WTC11 (cell line): ENCODE measurements around the gene TGFBR2. TPM values are rescaled to one million over a fixed set of nuclear protein-coding genes. Genes with fewer than 3 reads are reported as not detected.

Experiments used
- ATAC-seq: fragments of 200-7000 bp; cut with Tn5 transposase; 2 replicates; pipeline ENCODE4 v1.10.0; 2021; ENCODE audit warnings: mild to moderate bottlenecking, moderate library complexity
- CTCF ChIA-PET: fragments of 300-600 bp; sonication (Branson Sonifier 250); formaldehyde crosslinking; loops from one replicate; lab custom pipeline; 2021; ENCODE audit warnings: antibody characterized with exemption; lab: Charles Lee
- POLR2A ChIA-PET: fragments of 350-600 bp; sonication (Branson Sonifier 250); formaldehyde crosslinking; loops from one replicate; lab custom pipeline; 2021; ENCODE audit warnings: antibody characterized with exemption; lab: Charles Lee
- DNase-seq: peaks from one replicate; pipeline ENCODE4 v3.0.0; 2021; ENCODE audit warnings: low spot score
- H3K27ac Mint-ChIP-seq: 2 replicates; pipeline ENCODE4 v1.8.0; 2021; ENCODE audit warnings: mixed read lengths
- H3K27me3 Mint-ChIP-seq: 2 replicates; pipeline ENCODE4 v1.8.0; 2021; ENCODE audit warnings: low read depth, mild to moderate bottlenecking, moderate library complexity, mixed read lengths
- H3K36me3 Mint-ChIP-seq: 2 replicates; pipeline ENCODE4 v1.8.0; 2021; ENCODE audit warnings: mixed read lengths
- H3K4me1 Mint-ChIP-seq: 2 replicates; pipeline ENCODE4 v1.8.0; 2022; ENCODE audit warnings: mixed read lengths
- H3K4me3 Mint-ChIP-seq: 2 replicates; pipeline ENCODE4 v1.8.0; 2021; ENCODE audit warnings: mild to moderate bottlenecking, moderate library complexity, mixed read lengths
- H3K9me3 Mint-ChIP-seq: 2 replicates; pipeline ENCODE4 v1.8.0; 2021; ENCODE audit warnings: mixed read lengths
- CREB1 ChIP-seq: sonication (generic); formaldehyde crosslinking; IDR thresholded peaks from 2 replicates; pipeline ENCODE4 v1.8.0; 2023; ENCODE audit warnings: mild to moderate bottlenecking, missing genetic modification reagents
- EMX1 ChIP-seq: fragments of 250-450 bp; sonication (Bioruptor Pico); IDR thresholded peaks from 2 replicates; pipeline ENCODE4 v1.8.0; 2021; ENCODE audit warnings: mild to moderate bottlenecking
- JUN ChIP-seq: sonication (generic); formaldehyde crosslinking; IDR thresholded peaks from 2 replicates; pipeline ENCODE4 v1.8.0; 2023; ENCODE audit warnings: mild to moderate bottlenecking, missing genetic modification reagents
- MYBL2 ChIP-seq: sonication (generic); formaldehyde crosslinking; IDR thresholded peaks from 2 replicates; pipeline ENCODE4 v1.8.1; 2023; ENCODE audit warnings: mild to moderate bottlenecking, moderate library complexity, missing genetic modification reagents
- NFE2L1 ChIP-seq: sonication (generic); formaldehyde crosslinking; IDR thresholded peaks from 2 replicates; pipeline ENCODE4 v1.8.1; 2023; ENCODE audit warnings: missing genetic modification reagents
- NR3C1 ChIP-seq: sonication (generic); formaldehyde crosslinking; conservative IDR thresholded peaks from 2 replicates; pipeline ENCODE4 v1.8.1; 2023; ENCODE audit warnings: low read depth, mild to moderate bottlenecking, missing genetic modification reagents
- SMAD4 ChIP-seq: sonication (generic); formaldehyde crosslinking; IDR thresholded peaks from 2 replicates; pipeline ENCODE4 v1.8.0; 2022; ENCODE audit warnings: mild to moderate bottlenecking, missing genetic modification reagents
- SP1 ChIP-seq: sonication (generic); formaldehyde crosslinking; conservative IDR thresholded peaks from 2 replicates; pipeline ENCODE4 v1.8.1; 2022; ENCODE audit warnings: missing genetic modification reagents
- ZBTB21 ChIP-seq: sonication (generic); formaldehyde crosslinking; IDR thresholded peaks from 2 replicates; pipeline ENCODE4 v1.8.1; 2023; ENCODE audit warnings: mild to moderate bottlenecking, missing genetic modification reagents, borderline replicate concordance
- ZNF317 ChIP-seq: sonication (generic); formaldehyde crosslinking; IDR thresholded peaks from 2 replicates; pipeline ENCODE4 v1.8.1; 2023; ENCODE audit warnings: low read depth, mild to moderate bottlenecking, moderate library complexity, missing genetic modification reagents, borderline replicate concordance
- ZNF396 ChIP-seq: fragments of 250-450 bp; sonication (Bioruptor Pico); IDR thresholded peaks from 2 replicates; pipeline ENCODE4 v1.8.0; 2021; ENCODE audit warnings: mild to moderate bottlenecking, moderate library complexity, borderline replicate concordance
- total RNA-seq: library from RNA; stranded (reverse); gene quantifications from 3 replicates; pipeline ENCODE4 v1.2.3, GENCODE V29; 2021
- TF ChIP-seq, protein P1 (sequence below): fragments of 250-450 bp; sonication (Bioruptor Pico); IDR thresholded peaks from 2 replicates; pipeline ENCODE4 v1.9.0; 2021; ENCODE audit warnings: mild to moderate bottlenecking, borderline replicate concordance
- TF ChIP-seq, protein P2 (sequence below): sonication (generic); formaldehyde crosslinking; IDR thresholded peaks from 2 replicates; pipeline ENCODE4 v1.8.1; 2023; ENCODE audit warnings: mild to moderate bottlenecking, missing genetic modification reagents, moderate library complexity
- TF ChIP-seq, protein P3 (sequence below): sonication (generic); formaldehyde crosslinking; IDR thresholded peaks from 2 replicates; pipeline ENCODE4 v1.8.1; 2022; ENCODE audit warnings: low read depth, mild to moderate bottlenecking, moderate library complexity, missing genetic modification reagents, borderline replicate concordance
- TF ChIP-seq, protein P4 (sequence below): sonication (generic); formaldehyde crosslinking; IDR thresholded peaks from 2 replicates; pipeline ENCODE4 v1.8.0; 2023; ENCODE audit warnings: missing genetic modification reagents
- TF ChIP-seq, protein P5 (sequence below): sonication (generic); formaldehyde crosslinking; IDR thresholded peaks from 2 replicates; pipeline ENCODE4 v1.8.1; 2023; ENCODE audit warnings: mild to moderate bottlenecking, missing genetic modification reagents, moderate library complexity
- TF ChIP-seq, protein P6 (sequence below): sonication (generic); formaldehyde crosslinking; IDR thresholded peaks from 2 replicates; pipeline ENCODE4 v1.8.1; 2022; ENCODE audit warnings: mild to moderate bottlenecking, moderate library complexity, missing genetic modification reagents
- TF ChIP-seq, protein P7 (sequence below): fragments of 250-450 bp; sonication (Bioruptor Pico); IDR thresholded peaks from 2 replicates; pipeline ENCODE4 v1.9.0; 2021; ENCODE audit warnings: moderate library complexity, mild to moderate bottlenecking, inconsistent platforms, borderline replicate concordance

The TGFBR2 gene
- total RNA-seq, 1 experiment from 2014 or later, result 9.6 TPM

DNA sequence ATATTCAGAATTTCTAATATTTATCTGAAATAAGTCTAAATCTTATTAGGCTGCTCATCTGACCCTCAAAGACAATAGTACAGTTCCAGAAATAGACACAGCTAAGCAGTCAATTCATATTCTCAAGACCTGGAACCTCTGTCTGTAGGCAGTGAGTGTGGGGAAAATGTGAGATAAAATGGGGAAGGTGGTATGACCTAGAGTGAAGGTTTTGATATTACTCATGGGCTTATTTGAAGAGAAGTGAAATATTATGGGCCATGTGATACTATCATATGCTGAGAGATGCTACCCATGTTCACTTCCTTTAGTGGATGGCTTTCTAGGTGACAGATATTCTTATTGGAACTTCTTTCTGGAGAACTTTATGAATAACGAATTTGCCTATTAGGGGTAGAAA, 33.5 kb downstream of the TGFBR2 start:
- peaks cover 7% of the 10 kb centered on the region for H3K36me3 Mint-ChIP-seq
- ChIA-PET CTCF (no interaction called here), POLR2A (no interaction called here)
- no peak overlapping the region for H3K4me3 Mint-ChIP-seq
- TF ChIP-seq, protein P1, sequence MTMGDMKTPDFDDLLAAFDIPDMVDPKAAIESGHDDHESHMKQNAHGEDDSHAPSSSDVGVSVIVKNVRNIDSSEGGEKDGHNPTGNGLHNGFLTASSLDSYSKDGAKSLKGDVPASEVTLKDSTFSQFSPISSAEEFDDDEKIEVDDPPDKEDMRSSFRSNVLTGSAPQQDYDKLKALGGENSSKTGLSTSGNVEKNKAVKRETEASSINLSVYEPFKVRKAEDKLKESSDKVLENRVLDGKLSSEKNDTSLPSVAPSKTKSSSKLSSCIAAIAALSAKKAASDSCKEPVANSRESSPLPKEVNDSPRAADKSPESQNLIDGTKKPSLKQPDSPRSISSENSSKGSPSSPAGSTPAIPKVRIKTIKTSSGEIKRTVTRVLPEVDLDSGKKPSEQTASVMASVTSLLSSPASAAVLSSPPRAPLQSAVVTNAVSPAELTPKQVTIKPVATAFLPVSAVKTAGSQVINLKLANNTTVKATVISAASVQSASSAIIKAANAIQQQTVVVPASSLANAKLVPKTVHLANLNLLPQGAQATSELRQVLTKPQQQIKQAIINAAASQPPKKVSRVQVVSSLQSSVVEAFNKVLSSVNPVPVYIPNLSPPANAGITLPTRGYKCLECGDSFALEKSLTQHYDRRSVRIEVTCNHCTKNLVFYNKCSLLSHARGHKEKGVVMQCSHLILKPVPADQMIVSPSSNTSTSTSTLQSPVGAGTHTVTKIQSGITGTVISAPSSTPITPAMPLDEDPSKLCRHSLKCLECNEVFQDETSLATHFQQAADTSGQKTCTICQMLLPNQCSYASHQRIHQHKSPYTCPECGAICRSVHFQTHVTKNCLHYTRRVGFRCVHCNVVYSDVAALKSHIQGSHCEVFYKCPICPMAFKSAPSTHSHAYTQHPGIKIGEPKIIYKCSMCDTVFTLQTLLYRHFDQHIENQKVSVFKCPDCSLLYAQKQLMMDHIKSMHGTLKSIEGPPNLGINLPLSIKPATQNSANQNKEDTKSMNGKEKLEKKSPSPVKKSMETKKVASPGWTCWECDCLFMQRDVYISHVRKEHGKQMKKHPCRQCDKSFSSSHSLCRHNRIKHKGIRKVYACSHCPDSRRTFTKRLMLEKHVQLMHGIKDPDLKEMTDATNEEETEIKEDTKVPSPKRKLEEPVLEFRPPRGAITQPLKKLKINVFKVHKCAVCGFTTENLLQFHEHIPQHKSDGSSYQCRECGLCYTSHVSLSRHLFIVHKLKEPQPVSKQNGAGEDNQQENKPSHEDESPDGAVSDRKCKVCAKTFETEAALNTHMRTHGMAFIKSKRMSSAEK (CRISPR knock-in tag), result no peak
- no peak for TF ChIP-seq ZNF317 (CRISPR knock-in tag)
- TF ChIP-seq SP1 (CRISPR knock-in tag), result no peak
- TF ChIP-seq, protein P2, sequence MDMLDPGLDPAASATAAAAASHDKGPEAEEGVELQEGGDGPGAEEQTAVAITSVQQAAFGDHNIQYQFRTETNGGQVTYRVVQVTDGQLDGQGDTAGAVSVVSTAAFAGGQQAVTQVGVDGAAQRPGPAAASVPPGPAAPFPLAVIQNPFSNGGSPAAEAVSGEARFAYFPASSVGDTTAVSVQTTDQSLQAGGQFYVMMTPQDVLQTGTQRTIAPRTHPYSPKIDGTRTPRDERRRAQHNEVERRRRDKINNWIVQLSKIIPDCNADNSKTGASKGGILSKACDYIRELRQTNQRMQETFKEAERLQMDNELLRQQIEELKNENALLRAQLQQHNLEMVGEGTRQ (CRISPR knock-in tag), result no peak
- DNase-seq, result no peak
- no peak for ATAC-seq
- H3K9me3 Mint-ChIP-seq, result no peaks in the 10 kb centered on the region
- H3K4me1 Mint-ChIP-seq, result peaks cover 43% of the 10 kb centered on the region
- no peak overlapping the region for H3K27ac Mint-ChIP-seq
- no peaks in the 10 kb centered on the region for H3K27me3 Mint-ChIP-seq

DNA sequence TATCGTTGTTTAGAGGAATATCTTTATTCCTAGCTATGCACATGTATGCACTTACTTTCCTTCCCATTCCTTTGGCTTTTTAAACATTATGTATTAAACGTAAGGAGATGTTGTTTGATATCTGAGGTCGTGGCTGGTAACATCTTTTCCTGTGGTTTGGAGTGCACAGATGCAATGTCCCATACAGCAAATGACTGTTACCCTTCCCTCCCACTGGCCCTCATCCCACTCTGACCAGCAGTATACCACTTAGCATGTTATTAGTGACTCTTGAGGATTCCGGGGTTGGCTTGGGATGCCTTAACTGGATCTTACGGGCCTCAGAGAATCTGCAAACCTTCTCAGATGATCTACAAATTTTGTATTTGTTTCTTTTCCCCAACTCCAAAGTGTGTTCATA, 34.5 kb downstream of the TGFBR2 start:
- Mint-ChIP-seq H3K36me3 (peaks cover 16% of the 10 kb centered on the region), H3K4me1 (peaks cover 34% of the 10 kb centered on the region), H3K27me3 (no peaks in the 10 kb centered on the region), H3K9me3 (no peaks in the 10 kb centered on the region), H3K27ac (no peak overlapping the region), H3K4me3 (no peak overlapping the region)
- POLR2A ChIA-PET, result no interaction called here
- DNase-seq, result no peak
- TF ChIP-seq CREB1 (CRISPR knock-in tag) (no peak), SMAD4 (CRISPR knock-in tag) (no peak), MYBL2 (CRISPR knock-in tag) (no peak), JUN (CRISPR knock-in tag) (no peak), NR3C1 (CRISPR knock-in tag) (no peak), ZBTB21 (CRISPR knock-in tag) (no peak), ZNF396 (CRISPR knock-in tag) (no peak), EMX1 (CRISPR knock-in tag) (no peak), NFE2L1 (CRISPR knock-in tag) (no peak)
- TF ChIP-seq, protein P3, sequence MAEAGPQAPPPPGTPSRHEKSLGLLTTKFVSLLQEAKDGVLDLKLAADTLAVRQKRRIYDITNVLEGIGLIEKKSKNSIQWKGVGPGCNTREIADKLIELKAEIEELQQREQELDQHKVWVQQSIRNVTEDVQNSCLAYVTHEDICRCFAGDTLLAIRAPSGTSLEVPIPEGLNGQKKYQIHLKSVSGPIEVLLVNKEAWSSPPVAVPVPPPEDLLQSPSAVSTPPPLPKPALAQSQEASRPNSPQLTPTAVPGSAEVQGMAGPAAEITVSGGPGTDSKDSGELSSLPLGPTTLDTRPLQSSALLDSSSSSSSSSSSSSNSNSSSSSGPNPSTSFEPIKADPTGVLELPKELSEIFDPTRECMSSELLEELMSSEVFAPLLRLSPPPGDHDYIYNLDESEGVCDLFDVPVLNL (CRISPR knock-in tag), result no peak
- TF ChIP-seq, protein P4, sequence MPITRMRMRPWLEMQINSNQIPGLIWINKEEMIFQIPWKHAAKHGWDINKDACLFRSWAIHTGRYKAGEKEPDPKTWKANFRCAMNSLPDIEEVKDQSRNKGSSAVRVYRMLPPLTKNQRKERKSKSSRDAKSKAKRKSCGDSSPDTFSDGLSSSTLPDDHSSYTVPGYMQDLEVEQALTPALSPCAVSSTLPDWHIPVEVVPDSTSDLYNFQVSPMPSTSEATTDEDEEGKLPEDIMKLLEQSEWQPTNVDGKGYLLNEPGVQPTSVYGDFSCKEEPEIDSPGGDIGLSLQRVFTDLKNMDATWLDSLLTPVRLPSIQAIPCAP, result no peak
- TF ChIP-seq, protein P5, sequence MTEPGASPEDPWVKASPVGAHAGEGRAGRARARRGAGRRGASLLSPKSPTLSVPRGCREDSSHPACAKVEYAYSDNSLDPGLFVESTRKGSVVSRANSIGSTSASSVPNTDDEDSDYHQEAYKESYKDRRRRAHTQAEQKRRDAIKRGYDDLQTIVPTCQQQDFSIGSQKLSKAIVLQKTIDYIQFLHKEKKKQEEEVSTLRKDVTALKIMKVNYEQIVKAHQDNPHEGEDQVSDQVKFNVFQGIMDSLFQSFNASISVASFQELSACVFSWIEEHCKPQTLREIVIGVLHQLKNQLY (CRISPR knock-in tag), result no peak
- TF ChIP-seq, protein P6, sequence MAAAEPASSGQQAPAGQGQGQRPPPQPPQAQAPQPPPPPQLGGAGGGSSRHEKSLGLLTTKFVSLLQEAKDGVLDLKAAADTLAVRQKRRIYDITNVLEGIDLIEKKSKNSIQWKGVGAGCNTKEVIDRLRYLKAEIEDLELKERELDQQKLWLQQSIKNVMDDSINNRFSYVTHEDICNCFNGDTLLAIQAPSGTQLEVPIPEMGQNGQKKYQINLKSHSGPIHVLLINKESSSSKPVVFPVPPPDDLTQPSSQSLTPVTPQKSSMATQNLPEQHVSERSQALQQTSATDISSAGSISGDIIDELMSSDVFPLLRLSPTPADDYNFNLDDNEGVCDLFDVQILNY, result no peak
- TF ChIP-seq, protein P7, sequence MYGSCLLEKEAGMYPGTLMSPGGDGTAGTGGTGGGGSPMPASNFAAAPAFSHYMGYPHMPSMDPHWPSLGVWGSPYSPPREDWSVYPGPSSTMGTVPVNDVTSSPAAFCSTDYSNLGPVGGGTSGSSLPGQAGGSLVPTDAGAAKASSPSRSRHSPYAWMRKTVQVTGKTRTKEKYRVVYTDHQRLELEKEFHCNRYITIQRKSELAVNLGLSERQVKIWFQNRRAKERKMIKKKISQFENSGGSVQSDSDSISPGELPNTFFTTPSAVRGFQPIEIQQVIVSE (CRISPR knock-in tag), result no peak
- ATAC-seq, result no peak
- CTCF ChIA-PET, result no interaction called here
